ENCODE results near the gene MYLK4.

DNA sequence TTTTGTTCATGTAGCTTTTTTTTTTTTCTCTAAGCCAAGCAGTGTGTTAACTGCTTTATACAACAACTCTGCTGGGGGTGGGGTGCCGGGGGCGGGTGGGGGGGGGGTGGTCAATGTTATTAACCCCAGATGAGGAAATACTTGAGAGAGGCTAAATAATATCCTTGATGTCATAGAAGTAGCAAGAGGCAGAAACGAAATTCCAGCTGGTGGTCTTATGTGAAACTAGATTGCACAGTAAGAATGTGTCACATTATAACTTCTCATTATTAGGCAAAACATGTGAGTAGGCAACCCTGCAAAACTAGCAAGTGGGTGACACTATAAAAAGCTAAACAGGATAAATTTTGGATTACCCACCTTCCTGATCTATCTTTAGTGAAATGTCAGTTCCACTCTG, 12.8 kb downstream of the MYLK4 start:
- TF ChIP-seq TAF1 (IDR thresholded peaks at IDR 0.05; ENCODE audit: borderline replicate concordance, low read depth, low read length): no peak
- TF ChIP-seq POLR2A (IDR thresholded peaks at IDR 0.05; ENCODE audit: low read depth, low read length): no peak
- no peak for TF ChIP-seq POLR2AphosphoS5 (IDR thresholded peaks at IDR 0.05; ENCODE audit: low read depth, low read length)

All from GM12892 (cell line).